ENCODE data around the gene ENTR1. TPM values are rescaled to one million over a fixed set of nuclear protein-coding genes. Genes with fewer than 3 reads are reported as not detected.

ENTR1 gene
- total and polyA plus RNA-seq, 2 donors (not counting 1 experiment from before 2014, with no cell fraction given): 77.7 to 86.3 TPM

DNA sequence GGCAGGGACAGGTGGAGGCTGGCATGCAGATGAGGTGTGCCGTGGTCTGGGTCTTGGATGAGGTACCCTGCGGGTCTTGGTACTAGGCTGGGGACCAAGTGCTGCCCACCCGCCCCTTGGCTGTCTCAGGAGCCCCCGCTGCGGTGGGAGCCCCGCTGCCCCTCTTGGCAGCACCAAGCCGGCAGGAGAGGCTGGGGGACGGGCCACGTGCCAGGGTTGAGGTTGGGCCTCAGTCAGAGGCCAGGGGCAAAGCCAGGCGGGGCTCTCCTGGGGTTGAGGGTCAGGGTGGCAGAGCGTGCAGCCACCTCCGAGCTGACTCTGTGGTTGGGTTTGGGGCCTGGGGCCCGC, 38.9 kb downstream of the ENTR1 start:
- WGBS (ENCODE audit: insufficient coverage): 77% methylated on average over 13 of the region's 13 CpGs
- no peak for ATAC-seq (ENCODE audit: low read depth)

GRCh38 chr9:136370687-136371532, 39.5 kb downstream of the ENTR1 start:
- H3K79me2 ChIP-seq (ENCODE audit: control insufficient read depth, insufficient read depth, low read length): no peaks in the 10 kb centered on the region
- Mint-ChIP-seq H3K9me3 (ENCODE audit: insufficient read depth) (no peaks in the 10 kb centered on the region), H3K27ac (no peak overlapping the region), H3K4me1 (peaks cover 9% of the 10 kb centered on the region), H3K27me3 (no peaks in the 10 kb centered on the region), H3K4me3 (no peak overlapping the region)
- no peak overlapping the region for H3K4me3 ChIP-seq (ENCODE audit: control extremely low read depth in 1 of 5, extremely low read depth in 1 of 5, insufficient read depth in 1 of 5, low read depth in 2 of 5, low read length in 4 of 5)
- CTCF ChIA-PET: no interaction called here
- POLR2A ChIA-PET: no interaction called here
- H3K27me3 ChIP-seq (replicated peaks in 1 of 4; ENCODE audit: control extremely low read depth in 1 of 4, control insufficient read depth in 3 of 4, insufficient read depth in 4 of 4, low read length in 3 of 4): peaks cover 0 to 6% (median 0%) of the 10 kb centered on the region in 4 experiments
- H4K20me1 ChIP-seq (ENCODE audit: control insufficient read depth, insufficient read depth, low read length, poor library complexity, severe bottlenecking): no peaks in the 10 kb centered on the region
- peaks cover 14 to 17% of the 10 kb centered on the region in 2 donors for H3K4me1 ChIP-seq (ENCODE audit: control insufficient read depth in 2 of 2, insufficient read depth in 2 of 2, low read length in 2 of 2)
- no peaks in the 10 kb centered on the region for H3K36me3 ChIP-seq (replicated peaks in 1 of 2; ENCODE audit: control extremely low read depth in 1 of 2, control insufficient read depth in 1 of 2, extremely low read depth in 1 of 2, insufficient read depth in 2 of 2, low read length in 1 of 2)
- 94% methylated on average over 54 of the region's 54 CpGs for WGBS (ENCODE audit: insufficient coverage)
- no peak overlapping the region for H3K27ac ChIP-seq (ENCODE audit: low read length in 2 of 2)
- no peak for TF ChIP-seq EZH2 (IDR thresholded peaks at IDR 0.05; ENCODE audit: borderline replicate concordance, insufficient read depth, low read depth, low read length, poor library complexity, severe bottlenecking)
- TF ChIP-seq, protein P1, sequence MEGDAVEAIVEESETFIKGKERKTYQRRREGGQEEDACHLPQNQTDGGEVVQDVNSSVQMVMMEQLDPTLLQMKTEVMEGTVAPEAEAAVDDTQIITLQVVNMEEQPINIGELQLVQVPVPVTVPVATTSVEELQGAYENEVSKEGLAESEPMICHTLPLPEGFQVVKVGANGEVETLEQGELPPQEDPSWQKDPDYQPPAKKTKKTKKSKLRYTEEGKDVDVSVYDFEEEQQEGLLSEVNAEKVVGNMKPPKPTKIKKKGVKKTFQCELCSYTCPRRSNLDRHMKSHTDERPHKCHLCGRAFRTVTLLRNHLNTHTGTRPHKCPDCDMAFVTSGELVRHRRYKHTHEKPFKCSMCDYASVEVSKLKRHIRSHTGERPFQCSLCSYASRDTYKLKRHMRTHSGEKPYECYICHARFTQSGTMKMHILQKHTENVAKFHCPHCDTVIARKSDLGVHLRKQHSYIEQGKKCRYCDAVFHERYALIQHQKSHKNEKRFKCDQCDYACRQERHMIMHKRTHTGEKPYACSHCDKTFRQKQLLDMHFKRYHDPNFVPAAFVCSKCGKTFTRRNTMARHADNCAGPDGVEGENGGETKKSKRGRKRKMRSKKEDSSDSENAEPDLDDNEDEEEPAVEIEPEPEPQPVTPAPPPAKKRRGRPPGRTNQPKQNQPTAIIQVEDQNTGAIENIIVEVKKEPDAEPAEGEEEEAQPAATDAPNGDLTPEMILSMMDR (IDR thresholded peaks at IDR 0.05): no peak
- H2AFZ ChIP-seq (ENCODE audit: insufficient read depth, low read depth, low read length, poor library complexity, severe bottlenecking): no peak overlapping the region
- H3K4me2 ChIP-seq (replicated peaks; ENCODE audit: low read depth, low read length, poor library complexity, severe bottlenecking): no peak overlapping the region
- H3K9me3 ChIP-seq (ENCODE audit: control extremely low read depth in 1 of 3, control insufficient read depth in 2 of 3, insufficient read depth in 1 of 3, low read length in 2 of 3): no peaks in the 10 kb centered on the region
- intact Hi-C loops (cut with micrococcal nuclease): no loop called here
- no peak overlapping the region for H3K9ac ChIP-seq (ENCODE audit: low read length)
- DNase-seq: no peak
- no peak for ATAC-seq (ENCODE audit: low read depth)

More for the DNA sequence above, 38.9 kb downstream of the ENTR1 start:
- H3K9me3 ChIP-seq (ENCODE audit: control extremely low read depth in 1 of 3, control insufficient read depth in 2 of 3, insufficient read depth in 1 of 3, low read length in 2 of 3): no peaks in the 10 kb centered on the region
- Mint-ChIP-seq H3K27me3 (no peaks in the 10 kb centered on the region), H3K9me3 (ENCODE audit: insufficient read depth) (no peaks in the 10 kb centered on the region), H3K4me3 (no peak overlapping the region), H3K4me1 (peaks cover 8% of the 10 kb centered on the region), H3K27ac (no peak overlapping the region)
- peaks cover 14 to 17% of the 10 kb centered on the region in 2 donors for H3K4me1 ChIP-seq (ENCODE audit: control insufficient read depth in 2 of 2, insufficient read depth in 2 of 2, low read length in 2 of 2)
- CTCF ChIA-PET: no interaction called here
- no peak overlapping the region for H3K27ac ChIP-seq (ENCODE audit: low read length in 2 of 2)
- DNase-seq: no peak
- H3K4me2 ChIP-seq (replicated peaks; ENCODE audit: low read depth, low read length, poor library complexity, severe bottlenecking): no peak overlapping the region
- no peak overlapping the region for H3K4me3 ChIP-seq (ENCODE audit: control extremely low read depth in 1 of 5, extremely low read depth in 1 of 5, insufficient read depth in 1 of 5, low read depth in 2 of 5, low read length in 4 of 5)
- no peaks in the 10 kb centered on the region for H3K36me3 ChIP-seq (replicated peaks in 1 of 2; ENCODE audit: control extremely low read depth in 1 of 2, control insufficient read depth in 1 of 2, extremely low read depth in 1 of 2, insufficient read depth in 2 of 2, low read length in 1 of 2)
- peaks cover 0 to 6% (median 0%) of the 10 kb centered on the region in 4 experiments for H3K27me3 ChIP-seq (replicated peaks in 1 of 4; ENCODE audit: control extremely low read depth in 1 of 4, control insufficient read depth in 3 of 4, insufficient read depth in 4 of 4, low read length in 3 of 4)
- H2AFZ ChIP-seq (ENCODE audit: insufficient read depth, low read depth, low read length, poor library complexity, severe bottlenecking): no peak overlapping the region
- H3K9ac ChIP-seq (ENCODE audit: low read length): no peak overlapping the region
- intact Hi-C loops (cut with micrococcal nuclease): no loop called here
- POLR2A ChIA-PET: no interaction called here
- H3K79me2 ChIP-seq (ENCODE audit: control insufficient read depth, insufficient read depth, low read length): no peaks in the 10 kb centered on the region
- no peaks in the 10 kb centered on the region for H4K20me1 ChIP-seq (ENCODE audit: control insufficient read depth, insufficient read depth, low read length, poor library complexity, severe bottlenecking)
- TF ChIP-seq, protein P1 (IDR thresholded peaks at IDR 0.05): no peak
- no peak for TF ChIP-seq EZH2 (IDR thresholded peaks at IDR 0.05; ENCODE audit: borderline replicate concordance, insufficient read depth, low read depth, low read length, poor library complexity, severe bottlenecking)

Data from B cell (primary cell).